NCI-H1417 treated with DMSO at 0.1 percent for 48 hours (cell line): Measurements from ENCODE around the gene SHOC1.
"Not testable (repeated sequence)": the region's sequence is repeated elsewhere in the genome, so short reads cannot be mapped to it uniquely, and the experiment has no call there.

Experiments used
- DNase-seq: peaks from one replicate; lab custom pipeline; 2025; lab: John Stamatoyannopoulos, UW

SHOC1 gene

GRCh38 chr9:111794835-111795556 lies at the start of gene SHOC1:
Gene SHOC1 (minus strand): TSS chr9:111794937. CDS start chr9:111791418, 3,519 bp downstream.
- DNase-seq = no peak

- no peak for DNase-seq
Observed at GRCh38 chr9:111843971-111844370, 49.2 kb upstream of the SHOC1 start.

- DNase-seq = no peak
Observed at GRCh38 chr9:111842313-111842712, 47.6 kb upstream of the SHOC1 start.

GRCh38 chr9:111840442-111840841 lies 45.7 kb upstream of the SHOC1 start:
- no peak for DNase-seq

GRCh38 chr9:111839987-111840386 lies 45.2 kb upstream of the SHOC1 start:
- no peak for DNase-seq

- no peak for DNase-seq
Observed at GRCh38 chr9:111839387-111839786, 44.6 kb upstream of the SHOC1 start.

- no peak for DNase-seq
Observed at GRCh38 chr9:111838439-111838838, 43.7 kb upstream of the SHOC1 start.

- no peak for DNase-seq
Observed at GRCh38 chr9:111836311-111836710, 41.6 kb upstream of the SHOC1 start.

GRCh38 chr9:111833941-111834340 lies 39.2 kb upstream of the SHOC1 start:
- DNase-seq = no peak

- no peak for DNase-seq
Observed at GRCh38 chr9:111832449-111832848, 37.7 kb upstream of the SHOC1 start.

GRCh38 chr9:111831371-111832108 lies 36.8 kb upstream of the SHOC1 start:
- no peak for DNase-seq

GRCh38 chr9:111828193-111828592 lies 33.5 kb upstream of the SHOC1 start:
- DNase-seq = no peak

GRCh38 chr9:111825468-111826145 lies 30.9 kb upstream of the SHOC1 start:
- no peak for DNase-seq

GRCh38 chr9:111821006-111821528 lies 26.3 kb upstream of the SHOC1 start:
- no peak for DNase-seq

GRCh38 chr9:111819360-111819759 lies 24.6 kb upstream of the SHOC1 start:
- DNase-seq = no peak

GRCh38 chr9:111815285-111816070 lies 20.7 kb upstream of the SHOC1 start:
- no peak for DNase-seq

- no peak for DNase-seq
Observed at GRCh38 chr9:111812337-111812736, 17.6 kb upstream of the SHOC1 start.

GRCh38 chr9:111810908-111811307 lies 16.2 kb upstream of the SHOC1 start:
- DNase-seq = no peak

- DNase-seq = not testable (repeated sequence)
Observed at GRCh38 chr9:111810415-111810814, 15.7 kb upstream of the SHOC1 start.

GRCh38 chr9:111807197-111807596 lies 12.5 kb upstream of the SHOC1 start:
- no peak for DNase-seq

- no peak for DNase-seq
Observed at GRCh38 chr9:111806259-111806658, 11.5 kb upstream of the SHOC1 start.

- no peak for DNase-seq
Observed at GRCh38 chr9:111805830-111806241, 11.1 kb upstream of the SHOC1 start.
